H1 (cell line): ENCODE results near the gene AOPEP. TPM values are rescaled to one million over a fixed set of nuclear protein-coding genes. Genes with fewer than 3 reads are reported as not detected.

ENCODE experiments used
- CTCF ChIA-PET: fragments of 300-600 bp; sonication (Branson Sonifier 250); formaldehyde crosslinking; loops from one replicate; lab custom pipeline; 2021; ENCODE audit not compliant: partially characterized antibody; lab: Charles Lee
- POLR2A ChIA-PET: fragments of 300-600 bp; sonication (Branson Sonifier 250); formaldehyde crosslinking; loops from one replicate; lab custom pipeline; 2021; ENCODE audit warnings: inconsistent platforms; ENCODE audit not compliant: partially characterized antibody; lab: Charles Lee
- DNase-seq, 2 experiments: peaks; one replicate each; pipeline versions ENCODE4 v3.0.0 to v3.0.0-alpha.2; 2010 to 2022; ENCODE audit warnings: low spot score in 2 of 2, low read depth in 1 of 2, mixed read lengths in 1 of 2
- FAIRE-seq: peaks from 2 replicates; lab custom pipeline; 2011; peaks lifted over from hg19 to GRCh38; lab: Jason Lieb, UNC
- H2AFZ ChIP-seq: 2 replicates; pipeline ENCODE4 v1.8.1; 2012; ENCODE audit warnings: low read length, inconsistent platforms
- H2AK5ac ChIP-seq: 2 replicates; pipeline ENCODE4 v1.6.1; 2013; ENCODE audit warnings: low read depth, low read length
- H2BK120ac ChIP-seq: replicated peaks from 2 replicates; pipeline ENCODE3; 2013; ENCODE audit warnings: low read depth, low read length, inconsistent platforms
- H2BK12ac ChIP-seq: 2 replicates; pipeline ENCODE4 v1.6.1; 2013; ENCODE audit warnings: low read depth, low read length
- H2BK15ac ChIP-seq: 2 replicates; pipeline ENCODE4 v1.6.1; 2013; ENCODE audit warnings: low read length
- H2BK20ac ChIP-seq: 2 replicates; pipeline ENCODE4 v1.6.1; 2013; ENCODE audit warnings: low read length
- H2BK5ac ChIP-seq: 2 replicates; pipeline ENCODE4 v1.6.1; 2013; ENCODE audit warnings: low read depth, low read length
- H3K14ac ChIP-seq: 2 replicates; pipeline ENCODE4 v1.6.1; 2013; ENCODE audit warnings: inconsistent platforms; ENCODE audit not compliant: insufficient read length
- H3K18ac ChIP-seq: 2 replicates; pipeline ENCODE4 v1.6.1; 2013; ENCODE audit warnings: low read length; ENCODE audit errors: extremely low read depth
- H3K23ac ChIP-seq: 2 replicates; pipeline ENCODE4 v1.6.1; 2013; ENCODE audit warnings: inconsistent platforms; ENCODE audit not compliant: insufficient read length
- H3K23me2 ChIP-seq: 2 replicates; pipeline ENCODE4 v1.6.1; 2013; ENCODE audit warnings: low read depth, low read length
- H3K27ac ChIP-seq: 2 replicates; pipeline ENCODE4 v1.6.1; 2011; ENCODE audit warnings: low read depth, low read length, inconsistent platforms
- H3K27me3 ChIP-seq, 4 experiments: replicated peaks in 1 of 4; 1 replicate in 1 of 4; 2 replicates in 3 of 4; pipeline versions ENCODE4 v1.6.1 to v1.8.1; 2011 to 2013; ENCODE audit warnings: low read length in 3 of 4, mild to moderate bottlenecking in 3 of 4, inconsistent platforms in 2 of 4, mixed read lengths in 2 of 4, moderate library complexity in 1 of 4; ENCODE audit not compliant: control insufficient read depth in 3 of 4, insufficient read depth in 3 of 4; ENCODE audit errors: extremely low read depth in 1 of 4
- H3K36me3 ChIP-seq, 4 experiments: 2 replicates each; pipeline versions ENCODE4 v1.6.1 to v1.8.1; 2011 to 2013; ENCODE audit warnings: mild to moderate bottlenecking in 4 of 4, low read length in 3 of 4, moderate library complexity in 2 of 4, control low read depth in 1 of 4, inconsistent platforms in 1 of 4; ENCODE audit not compliant: insufficient read depth in 4 of 4, control insufficient read depth in 2 of 4
- H3K4ac ChIP-seq: replicated peaks from 2 replicates; pipeline ENCODE3; 2013; ENCODE audit warnings: low read length, low read depth, mixed read lengths, inconsistent platforms; ENCODE audit not compliant: insufficient read length
- H3K4me1 ChIP-seq, 4 experiments: replicated peaks in 1 of 4; 1 replicate in 1 of 4; 2 replicates in 3 of 4; pipeline versions ENCODE4 v1.6.1 to v1.8.1; 2011 to 2013; ENCODE audit warnings: low read length in 3 of 4, inconsistent platforms in 2 of 4, mixed read lengths in 1 of 4; ENCODE audit not compliant: insufficient read depth in 4 of 4, control insufficient read depth in 3 of 4
- H3K4me2 ChIP-seq, 2 experiments: 2 replicates each; pipeline versions ENCODE4 v1.6.1 to v1.8.1; 2011 to 2013; ENCODE audit warnings: low read depth in 2 of 2, low read length in 2 of 2, control low read depth in 1 of 2, inconsistent platforms in 1 of 2, mild to moderate bottlenecking in 1 of 2; ENCODE audit not compliant: insufficient read depth in 1 of 2
- H3K4me3 ChIP-seq, 4 experiments: fragments of 200-600, 300-600 bp in 1 of 4; sonication (generic), shearing (Covaris generic), sonication (Bioruptor Twin) in 1 of 4; 2 replicates each; pipeline versions ENCODE4 v1.5.1 to v1.8.1; 2011 to 2016; ENCODE audit warnings: low read length in 4 of 4, low read depth in 3 of 4, control low read depth in 2 of 4, inconsistent platforms in 2 of 4, mild to moderate bottlenecking in 2 of 4, mixed read lengths in 1 of 4, moderate library complexity in 1 of 4; ENCODE audit not compliant: insufficient read depth in 2 of 4; ENCODE audit errors: extremely low read depth in 1 of 4
- H3K56ac ChIP-seq: replicated peaks from 2 replicates; pipeline ENCODE3; 2013; ENCODE audit warnings: low read depth, mild to moderate bottlenecking, mixed read lengths, low read length, inconsistent platforms; ENCODE audit not compliant: insufficient read length
- H3K79me1 ChIP-seq: 2 replicates; pipeline ENCODE4 v1.6.1; 2013; ENCODE audit warnings: low read depth, low read length, control low read depth
- H3K79me2 ChIP-seq, 2 experiments: 2 replicates each; pipeline versions ENCODE4 v1.6.1 to v1.8.1; 2012 to 2013; ENCODE audit warnings: low read length in 2 of 2, mild to moderate bottlenecking in 2 of 2, inconsistent platforms in 1 of 2; ENCODE audit not compliant: insufficient read depth in 2 of 2, control insufficient read depth in 1 of 2
- H3K9ac ChIP-seq, 4 experiments: replicated peaks in 1 of 4; 1 replicate in 1 of 4; 2 replicates in 3 of 4; pipeline versions ENCODE4 v1.6.1 to v1.8.1; 2011 to 2013; ENCODE audit warnings: low read depth in 3 of 4, low read length in 3 of 4, control low read depth in 2 of 4, mild to moderate bottlenecking in 2 of 4, moderate library complexity in 2 of 4, inconsistent platforms in 1 of 4; ENCODE audit errors: extremely low read depth in 1 of 4
- H3K9me3 ChIP-seq, 2 experiments: 2 replicates each; pipeline versions ENCODE4 v1.6.1 to v1.8.1; 2012 to 2013; ENCODE audit warnings: mild to moderate bottlenecking in 2 of 2, moderate library complexity in 2 of 2, control low read depth in 1 of 2, inconsistent platforms in 1 of 2, low read depth in 1 of 2, low read length in 1 of 2, mixed read lengths in 1 of 2; ENCODE audit not compliant: insufficient read depth in 2 of 2
- H4K20me1 ChIP-seq, 2 experiments: replicated peaks in 1 of 2; 2 replicates each; pipeline versions ENCODE3 to v1.8.1; 2011 to 2013; ENCODE audit warnings: inconsistent platforms in 2 of 2, low read length in 2 of 2, mild to moderate bottlenecking in 1 of 2; ENCODE audit not compliant: insufficient read depth in 2 of 2, control insufficient read depth in 1 of 2
- H4K5ac ChIP-seq: 2 replicates; pipeline ENCODE4 v1.6.1; 2013; ENCODE audit warnings: low read length, low read depth, mixed read lengths, inconsistent platforms; ENCODE audit not compliant: insufficient read length
- H4K8ac ChIP-seq: 2 replicates; pipeline ENCODE4 v1.8.0; 2013; ENCODE audit warnings: mild to moderate bottlenecking, moderate library complexity, low read length, inconsistent platforms; ENCODE audit not compliant: insufficient read depth; ENCODE audit errors: extremely low read depth
- H4K91ac ChIP-seq: replicated peaks from 2 replicates; pipeline ENCODE3; 2013; ENCODE audit warnings: low read length, mixed read lengths, inconsistent platforms; ENCODE audit not compliant: insufficient read length
- WGBS, 2 experiments: shearing (Covaris generic) in 1 of 2; methylation state at CpG; one replicate each; pipeline versions ENCODE4 v1.1.6 to v1.1.7; 2013 to 2015; ENCODE audit warnings: low lambda C conversion rate in 2 of 2, mixed read lengths in 2 of 2, inconsistent platforms in 1 of 2, low coverage in 1 of 2, missing lambda C conversion rate in 1 of 2; ENCODE audit not compliant: insufficient replicate concordance in 2 of 2, insufficient coverage in 1 of 2, insufficient read length in 1 of 2; ENCODE audit errors: extremely low coverage in 1 of 2, missing lambda C conversion rate in 1 of 2; 5-methylcytosine and 5-hydroxymethylcytosine counted together
- polyA plus RNA-seq, 7 experiments: library from polyadenylated mRNA; depleted of rRNA in 3 of 7; stranded (reverse) in 5 of 7; unstranded in 2 of 7; fragments of >200 nt in 5 of 7; fragments of 200-250 nt in 2 of 7; gene quantifications; 1 replicate in 5 of 7; 2 replicates in 1 of 7; 4 replicates in 1 of 7; pipeline versions ENCODE4 v1.2.1 to v1.2.3, GENCODE V29; 2011 to 2013; ENCODE audit warnings: missing spikeins in 2 of 7, mixed read lengths in 2 of 7
- total RNA-seq: library from RNA; stranded (reverse); fragmentation: NEBNext Ultra II Directional; extraction: Animal tissue kit (Norgen Biotek cat#: 25700); gene quantifications from 2 replicates; pipeline ENCODE4 v1.2.1, GENCODE V29; 2021
- TF ChIP-seq, protein P1 (sequence below): IDR thresholded peaks from 2 replicates; pipeline ENCODE4 v1.6.1; 2012; ENCODE audit warnings: low read length, inconsistent platforms

The AOPEP gene
- total and polyA plus RNA-seq, 2 of the 8 experiments (the other 6 are each of a cell fraction or from before 2014, with no cell fraction given) = 6.1 to 14.3 TPM

DNA sequence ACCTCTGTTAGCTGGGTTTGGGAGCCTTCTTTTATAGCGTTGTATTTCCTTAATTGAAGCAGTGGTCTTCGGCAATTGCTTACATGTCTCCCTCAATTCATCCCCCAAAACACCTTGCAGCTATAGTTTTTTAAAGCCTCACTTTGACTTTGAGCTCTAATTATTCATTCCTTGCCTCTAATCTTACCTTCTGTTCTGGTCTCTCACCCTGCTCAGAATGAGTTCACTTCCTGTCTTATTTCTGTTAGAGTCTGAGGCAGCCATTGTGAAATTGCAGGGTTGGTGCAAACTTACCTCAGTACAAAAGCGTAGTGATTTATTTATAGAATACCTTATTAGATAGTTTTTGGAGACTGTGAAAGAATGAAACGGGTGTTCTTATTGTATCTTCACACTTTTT is 35.0 kb downstream of the AOPEP start:
- Histone ChIP-seq H4K20me1 (peaks cover 2 to 3% of the 10 kb centered on the region in 2 experiments), H3K4me3 (no peak overlapping the region), H2BK5ac (no peak overlapping the region), H3K27ac (no peak overlapping the region), H2BK120ac (no peak overlapping the region), H3K23ac (no peak overlapping the region), H2AFZ (no peak overlapping the region), H3K4me1 (no peaks in the 10 kb centered on the region; a peak in 1 of 7 replicates), H3K14ac (no peak overlapping the region), H3K36me3 (peaks cover 0 to 10% (median 4%) of the 10 kb centered on the region in 4 experiments; a peak in 6 of 8 replicates), H3K4me2 (no peak overlapping the region), H2BK20ac (no peak overlapping the region), H4K91ac (no peak overlapping the region), H3K18ac (no peak overlapping the region), H3K56ac (no peak overlapping the region), H4K8ac (no peak overlapping the region), H4K5ac (no peak overlapping the region), H3K79me1 (0 out of 2 replicates have a peak, but pooled peaks cover 3% of the 10 kb centered on the region), H3K4ac (no peak overlapping the region), H2BK12ac (no peak overlapping the region), H2BK15ac (no peak overlapping the region), H3K9me3 (no peaks in the 10 kb centered on the region; a peak in 1 of 4 replicates), H3K9ac (no peak overlapping the region), H3K79me2 (no peaks in the 10 kb centered on the region; a peak in 1 of 4 replicates), H3K27me3 (no peaks in the 10 kb centered on the region), H2AK5ac (no peak overlapping the region), H3K23me2 (no peaks in the 10 kb centered on the region)
- ChIA-PET POLR2A (interaction anchor here (0.7 kb wide), 1 partner anchor 93 kb away, joined by 3 read pairs; no protein-coding TSS in a partner anchor), CTCF (interaction anchor here (1.2 kb wide), 1 partner anchor 136 kb away, joined by 3 read pairs; no protein-coding TSS in a partner anchor)
- TF ChIP-seq, protein P1, sequence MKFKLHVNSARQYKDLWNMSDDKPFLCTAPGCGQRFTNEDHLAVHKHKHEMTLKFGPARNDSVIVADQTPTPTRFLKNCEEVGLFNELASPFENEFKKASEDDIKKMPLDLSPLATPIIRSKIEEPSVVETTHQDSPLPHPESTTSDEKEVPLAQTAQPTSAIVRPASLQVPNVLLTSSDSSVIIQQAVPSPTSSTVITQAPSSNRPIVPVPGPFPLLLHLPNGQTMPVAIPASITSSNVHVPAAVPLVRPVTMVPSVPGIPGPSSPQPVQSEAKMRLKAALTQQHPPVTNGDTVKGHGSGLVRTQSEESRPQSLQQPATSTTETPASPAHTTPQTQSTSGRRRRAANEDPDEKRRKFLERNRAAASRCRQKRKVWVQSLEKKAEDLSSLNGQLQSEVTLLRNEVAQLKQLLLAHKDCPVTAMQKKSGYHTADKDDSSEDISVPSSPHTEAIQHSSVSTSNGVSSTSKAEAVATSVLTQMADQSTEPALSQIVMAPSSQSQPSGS = no peak
- DNase-seq (no peak), FAIRE-seq (no peak)
- 87% methylated on average over 4 of the region's 4 CpGs; no CpG with 5 or more reads in 1 of the 2 experiments for WGBS, 2 experiments
